ENCODE data around the gene SNPH. TPM values are rescaled to one million over a fixed set of nuclear protein-coding genes. Genes with fewer than 3 reads are reported as not detected.

SNPH gene
- total RNA-seq, 1 experiment from 2014 or later: 0.43 TPM

GRCh38 chr20:1269850-1270249 lies 3.8 kb downstream of the SNPH start:
- H3K27ac ChIP-seq (ENCODE audit: low read depth, low read length, poor library complexity, severe bottlenecking): no peak overlapping the region
- TF ChIP-seq EZH2 (IDR thresholded peaks at IDR 0.05; ENCODE audit: borderline replicate concordance, low read depth, low read length, poor library complexity, severe bottlenecking) (no peak), CTCF (conservative IDR thresholded peaks at IDR 0.05; ENCODE audit: low read depth, low read length) (no peak)
- peaks cover 3% of the 10 kb centered on the region for H3K4me1 ChIP-seq (ENCODE audit: insufficient read depth, low read length, poor library complexity, severe bottlenecking)
- ChIA-PET CTCF (no interaction called here), POLR2A (ENCODE audit: low non-redundant PET) (no interaction called here)
- DNase-seq (ENCODE audit: low spot score): no peak
- no peaks in the 10 kb centered on the region for H3K27me3 ChIP-seq (replicated peaks; ENCODE audit: insufficient read depth, low read depth, low read length, poor library complexity)
- no peaks in the 10 kb centered on the region for H3K36me3 ChIP-seq (ENCODE audit: insufficient read depth, low read length, poor library complexity, severe bottlenecking)
- no peak overlapping the region for H3K4me3 ChIP-seq (ENCODE audit: low read depth, low read length, poor library complexity, severe bottlenecking)
- intact Hi-C loops (cut with micrococcal nuclease; ENCODE audit: unreplicated experiment): no loop called here
- BruUV-seq (replicated peaks): no TSS peak
- no peaks in the 10 kb centered on the region for H3K9me3 ChIP-seq (ENCODE audit: low read depth, low read length, poor library complexity, severe bottlenecking)

DNA sequence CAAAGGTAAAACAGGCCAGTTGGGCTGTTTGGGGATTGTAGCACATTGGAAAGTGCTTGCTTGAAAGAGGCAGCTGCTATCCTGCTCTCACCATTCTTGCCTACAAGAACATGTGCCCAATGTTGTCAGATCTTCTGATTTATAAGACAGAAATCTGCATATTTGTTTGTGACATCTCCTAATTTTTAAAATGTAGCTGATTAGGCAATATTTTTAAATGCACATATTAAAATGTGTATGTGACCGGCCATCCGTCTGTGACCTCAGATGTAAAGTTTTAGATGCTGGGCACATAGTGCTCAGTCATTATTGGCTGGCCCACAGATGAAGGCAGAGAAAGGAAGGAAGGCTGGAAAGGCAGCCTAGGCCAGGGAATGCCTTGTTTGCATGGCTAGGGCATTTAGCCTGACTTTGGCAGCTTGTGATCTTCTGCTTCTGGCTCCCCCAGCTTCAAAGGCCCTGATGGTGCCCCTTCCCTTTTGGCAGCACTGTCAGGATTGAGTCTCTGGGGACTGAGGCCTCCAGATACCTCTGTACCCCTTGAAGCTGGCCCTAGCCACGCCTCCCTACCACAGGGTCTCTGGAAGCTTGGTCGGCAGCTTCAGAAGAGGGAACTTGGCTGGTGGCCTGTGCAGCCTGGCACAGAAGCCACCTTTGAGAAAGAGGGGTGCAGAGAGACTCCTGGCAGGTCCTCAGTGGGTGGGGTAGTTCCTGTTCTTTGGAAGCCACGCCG lies 6.4 kb downstream of the SNPH start:
- TF ChIP-seq CTCF (conservative IDR thresholded peaks at IDR 0.05; ENCODE audit: low read depth, low read length): no peak
- TF ChIP-seq EZH2 (IDR thresholded peaks at IDR 0.05; ENCODE audit: borderline replicate concordance, low read depth, low read length, poor library complexity, severe bottlenecking): no peak
- Histone ChIP-seq H3K4me3 (ENCODE audit: low read depth, low read length, poor library complexity, severe bottlenecking) (no peak overlapping the region), H3K27ac (ENCODE audit: low read depth, low read length, poor library complexity, severe bottlenecking) (no peak overlapping the region), H3K36me3 (ENCODE audit: insufficient read depth, low read length, poor library complexity, severe bottlenecking) (no peaks in the 10 kb centered on the region), H3K4me1 (ENCODE audit: insufficient read depth, low read length, poor library complexity, severe bottlenecking) (no peaks in the 10 kb centered on the region), H3K9me3 (ENCODE audit: low read depth, low read length, poor library complexity, severe bottlenecking) (no peaks in the 10 kb centered on the region), H3K27me3 (replicated peaks; ENCODE audit: insufficient read depth, low read depth, low read length, poor library complexity) (no peaks in the 10 kb centered on the region)
- BruUV-seq (replicated peaks): no TSS peak
- no peak for DNase-seq (ENCODE audit: low spot score)
- ChIA-PET POLR2A (ENCODE audit: low non-redundant PET) (interaction anchor here (0.7 kb wide), 1 partner anchor 292 kb away, joined by 3 read pairs; no protein-coding TSS in a partner anchor), CTCF (no interaction called here)
- intact Hi-C loops (cut with micrococcal nuclease; ENCODE audit: unreplicated experiment): no loop called here

- TF ChIP-seq CTCF (conservative IDR thresholded peaks at IDR 0.05; ENCODE audit: low read depth, low read length): no peak
- no peak for TF ChIP-seq EZH2 (IDR thresholded peaks at IDR 0.05; ENCODE audit: borderline replicate concordance, low read depth, low read length, poor library complexity, severe bottlenecking)
- Histone ChIP-seq H3K9me3 (ENCODE audit: low read depth, low read length, poor library complexity, severe bottlenecking) (no peaks in the 10 kb centered on the region), H3K36me3 (ENCODE audit: insufficient read depth, low read length, poor library complexity, severe bottlenecking) (no peaks in the 10 kb centered on the region), H3K4me3 (ENCODE audit: low read depth, low read length, poor library complexity, severe bottlenecking) (no peak overlapping the region), H3K27me3 (replicated peaks; ENCODE audit: insufficient read depth, low read depth, low read length, poor library complexity) (no peaks in the 10 kb centered on the region), H3K27ac (ENCODE audit: low read depth, low read length, poor library complexity, severe bottlenecking) (no peak overlapping the region), H3K4me1 (ENCODE audit: insufficient read depth, low read length, poor library complexity, severe bottlenecking) (no peaks in the 10 kb centered on the region)
- ChIA-PET POLR2A (ENCODE audit: low non-redundant PET) (interaction anchor here (0.7 kb wide), 1 partner anchor 291 kb away, joined by 3 read pairs; no protein-coding TSS in a partner anchor), CTCF (no interaction called here)
- no TSS peak for BruUV-seq (replicated peaks)
- intact Hi-C loops (cut with micrococcal nuclease; ENCODE audit: unreplicated experiment): no loop called here
- DNase-seq (ENCODE audit: low spot score): no peak
Measured at GRCh38 chr20:1273366-1273765, 7.3 kb downstream of the SNPH start.

Data from A673 (cell line).